ENCODE results near the gene AKAP6. TPM values are rescaled to one million over a fixed set of nuclear protein-coding genes. Genes with fewer than 3 reads are reported as not detected.
"Not testable (repeated sequence)": the region's sequence is repeated elsewhere in the genome, so short reads cannot be mapped to it uniquely, and the experiment has no call there.

AKAP6 gene
- total RNA-seq, 4 donors from 2014 or later: 1.1 to 16.0 (median 6.0) TPM

DNA sequence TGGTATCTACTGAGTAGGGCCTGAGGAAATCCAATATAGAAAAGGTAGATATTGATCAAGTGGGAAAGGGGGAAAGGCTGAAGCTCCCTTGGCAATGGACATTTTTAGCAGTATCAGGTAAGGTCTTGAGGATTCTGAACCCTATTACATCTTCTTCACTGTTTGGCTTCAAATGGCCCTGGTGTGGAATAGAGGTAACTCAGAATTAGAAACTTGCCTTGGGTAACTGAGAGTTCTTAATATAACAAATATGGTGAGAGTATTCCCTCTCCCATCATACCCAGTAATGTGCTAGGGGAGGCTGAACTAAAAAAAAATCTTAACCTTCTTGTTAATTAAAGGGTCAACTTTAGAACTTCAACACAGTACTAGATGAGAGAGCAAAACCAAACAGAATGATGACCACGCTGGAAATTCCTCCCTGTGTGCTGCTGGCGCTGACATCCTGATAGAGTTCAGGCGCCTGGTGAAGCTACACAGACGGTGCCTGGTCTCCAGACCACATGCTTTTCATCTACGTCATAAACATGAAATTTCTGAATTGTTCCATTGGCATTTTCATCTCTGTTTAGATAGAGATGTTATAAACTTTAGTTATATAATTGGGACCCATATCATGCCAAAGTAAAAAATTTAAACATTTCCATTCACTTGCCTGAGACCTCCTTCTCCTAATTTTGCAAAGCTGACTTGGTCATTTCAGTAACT lies 128.3 kb downstream of the AKAP6 start:
- Histone ChIP-seq H3K36me3 (no peaks in the 10 kb centered on the region), H3K9me3 (no peaks in the 10 kb centered on the region), H3K27me3 (no peaks in the 10 kb centered on the region), H3K4me3 (no peak overlapping the region), H3K27ac (no peak overlapping the region), H3K4me1 (peaks cover 0 to 6% (median 0%) of the 10 kb centered on the region in 3 donors)
- no peak for DNase-seq
- intact Hi-C loops (cut with DNase I): no loop called here
- no peak for TF ChIP-seq POLR2A (IDR thresholded peaks at IDR 0.05)
- TF ChIP-seq, protein P1, sequence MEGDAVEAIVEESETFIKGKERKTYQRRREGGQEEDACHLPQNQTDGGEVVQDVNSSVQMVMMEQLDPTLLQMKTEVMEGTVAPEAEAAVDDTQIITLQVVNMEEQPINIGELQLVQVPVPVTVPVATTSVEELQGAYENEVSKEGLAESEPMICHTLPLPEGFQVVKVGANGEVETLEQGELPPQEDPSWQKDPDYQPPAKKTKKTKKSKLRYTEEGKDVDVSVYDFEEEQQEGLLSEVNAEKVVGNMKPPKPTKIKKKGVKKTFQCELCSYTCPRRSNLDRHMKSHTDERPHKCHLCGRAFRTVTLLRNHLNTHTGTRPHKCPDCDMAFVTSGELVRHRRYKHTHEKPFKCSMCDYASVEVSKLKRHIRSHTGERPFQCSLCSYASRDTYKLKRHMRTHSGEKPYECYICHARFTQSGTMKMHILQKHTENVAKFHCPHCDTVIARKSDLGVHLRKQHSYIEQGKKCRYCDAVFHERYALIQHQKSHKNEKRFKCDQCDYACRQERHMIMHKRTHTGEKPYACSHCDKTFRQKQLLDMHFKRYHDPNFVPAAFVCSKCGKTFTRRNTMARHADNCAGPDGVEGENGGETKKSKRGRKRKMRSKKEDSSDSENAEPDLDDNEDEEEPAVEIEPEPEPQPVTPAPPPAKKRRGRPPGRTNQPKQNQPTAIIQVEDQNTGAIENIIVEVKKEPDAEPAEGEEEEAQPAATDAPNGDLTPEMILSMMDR (IDR thresholded peaks at IDR 0.05): no peak
- 64 to 69% methylated on average over 5 of the region's 5 CpGs for WGBS, 2 donors

- Histone ChIP-seq H3K36me3 (no peaks in the 10 kb centered on the region), H3K27ac (no peak overlapping the region), H3K27me3 (no peaks in the 10 kb centered on the region), H3K4me1 (peaks cover 0 to 5% (median 0%) of the 10 kb centered on the region in 3 donors), H3K9me3 (no peaks in the 10 kb centered on the region), H3K4me3 (no peak overlapping the region)
- intact Hi-C loops (cut with DNase I): no loop called here
- no peak for DNase-seq
- TF ChIP-seq, protein P1 (IDR thresholded peaks at IDR 0.05): no peak
- TF ChIP-seq POLR2A (IDR thresholded peaks at IDR 0.05): no peak
- WGBS, 2 donors: 85 to 86% methylated on average over 3 of the region's 3 CpGs
Measured at GRCh38 chr14:32458720-32459119, 129.6 kb downstream of the AKAP6 start.

- H3K4me1 ChIP-seq: no peaks in the 10 kb centered on the region
- no peak overlapping the region for H3K27ac ChIP-seq
- H3K27me3 ChIP-seq: no peaks in the 10 kb centered on the region
- H3K9me3 ChIP-seq: no peaks in the 10 kb centered on the region
- no peaks in the 10 kb centered on the region for H3K36me3 ChIP-seq
- DNase-seq: no peak
- 88 to 100% methylated on average over 2 to 4 of the region's 4 CpGs for WGBS, 2 donors
- no peak for TF ChIP-seq POLR2A (IDR thresholded peaks at IDR 0.05)
- intact Hi-C loops (cut with DNase I): no loop called here
- H3K4me3 ChIP-seq: no peak overlapping the region
Measured at GRCh38 chr14:32460267-32460666, 131.2 kb downstream of the AKAP6 start.

- DNase-seq; H3K27ac ChIP-seq; H3K4me3 ChIP-seq; H3K36me3 ChIP-seq; H3K4me1 ChIP-seq; intact Hi-C loops (cut with DNase I); H3K9me3 ChIP-seq; H3K27me3 ChIP-seq: not testable (repeated sequence)
- WGBS, 2 donors: 75 to 82% methylated on average over 4 of the region's 4 CpGs
Measured at GRCh38 chr14:32462553-32462952, 133.5 kb downstream of the AKAP6 start.

DNA sequence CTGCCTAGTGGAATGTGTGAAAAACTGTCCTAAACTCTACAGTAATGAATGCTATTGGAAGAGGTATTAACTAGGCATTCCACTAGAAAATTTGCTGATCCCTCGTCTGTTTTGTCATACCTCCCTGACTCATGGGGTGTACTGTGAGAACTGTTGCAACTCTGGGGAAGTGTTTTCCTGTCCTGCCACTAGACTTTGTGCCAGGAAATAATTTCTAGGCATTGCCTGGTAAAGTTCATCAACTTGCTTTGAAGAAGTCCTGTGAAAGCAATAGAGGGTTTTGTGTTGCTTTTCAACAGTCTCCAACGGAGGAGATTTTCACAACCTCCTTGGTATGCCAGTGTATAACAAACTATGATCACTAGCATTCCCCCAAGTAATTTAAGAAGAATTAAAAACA lies 139.9 kb downstream of the AKAP6 start:
- no peak for DNase-seq
- H3K36me3 ChIP-seq: no peaks in the 10 kb centered on the region
- TF ChIP-seq POLR2A (IDR thresholded peaks at IDR 0.05): no peak
- TF ChIP-seq, protein P1 (IDR thresholded peaks at IDR 0.05): no peak
- intact Hi-C loops (cut with DNase I): no loop called here
- H3K4me3 ChIP-seq: no peak overlapping the region
- H3K27ac ChIP-seq: peak overlapping the region; percentile 43 to 85 (median 76)
- whole genome bisulfite sequencing, 2 donors: 2 to 3% methylated on average over 2 of the region's 2 CpGs
- no peaks in the 10 kb centered on the region for H3K9me3 ChIP-seq
- peaks cover 13 to 68% (median 32%) of the 10 kb centered on the region in 3 donors for H3K4me1 ChIP-seq
- no peaks in the 10 kb centered on the region for H3K27me3 ChIP-seq

DNA sequence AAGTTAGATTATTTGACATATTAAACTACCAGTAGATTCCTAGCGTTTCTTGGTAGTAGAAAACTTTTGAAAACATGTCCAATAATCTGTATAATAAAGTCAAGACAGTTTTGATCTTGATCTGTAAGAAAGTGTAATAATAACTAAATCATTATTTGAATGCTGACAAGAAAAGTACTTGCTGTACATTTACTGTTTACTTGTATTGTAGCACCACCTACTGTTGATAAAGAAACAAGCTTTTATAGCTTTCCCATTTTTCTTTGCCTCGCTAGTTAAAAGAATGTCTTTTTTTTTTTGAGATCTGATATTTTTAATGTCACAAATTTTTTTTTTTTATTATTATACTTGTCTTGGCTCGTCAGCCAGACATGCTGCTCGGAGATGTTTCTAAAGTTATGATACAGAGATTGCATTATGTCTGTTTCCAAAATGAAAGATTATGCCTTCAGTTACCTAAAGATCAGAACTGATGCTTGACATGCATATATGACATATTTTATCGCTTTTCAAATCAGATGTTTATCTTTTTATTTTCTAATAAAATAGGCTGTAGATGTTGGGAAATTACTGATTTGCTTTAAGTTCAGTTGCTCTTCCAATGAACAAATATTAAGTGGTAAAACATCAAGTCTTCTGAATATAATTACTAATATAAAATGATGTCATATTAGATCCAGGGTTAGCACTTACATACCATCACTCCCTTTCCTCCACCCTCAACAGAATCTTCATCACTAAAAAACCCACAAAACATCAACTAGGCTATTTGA lies 140.5 kb downstream of the AKAP6 start:
- peaks cover 13 to 74% (median 35%) of the 10 kb centered on the region in 3 donors for H3K4me1 ChIP-seq
- H3K36me3 ChIP-seq: no peaks in the 10 kb centered on the region
- DNase-seq: no peak
- H3K27ac ChIP-seq: peak overlapping the region; percentile 43 to 85 (median 76)
- no peak overlapping the region for H3K4me3 ChIP-seq
- H3K27me3 ChIP-seq: no peaks in the 10 kb centered on the region
- WGBS, 2 donors: 15 to 16% methylated on average over 5 of the region's 5 CpGs
- TF ChIP-seq, protein P1 (IDR thresholded peaks at IDR 0.05): peak in 5 of 6 experiments; percentile 40 to 70 (median 55)
- no peak for TF ChIP-seq POLR2A (IDR thresholded peaks at IDR 0.05)
- intact Hi-C loops (cut with DNase I): no loop called here
- no peaks in the 10 kb centered on the region for H3K9me3 ChIP-seq
